K562 (cell line): ENCODE results near the gene RBBP4. TPM values are rescaled to one million over a fixed set of nuclear protein-coding genes. Genes with fewer than 3 reads are reported as not detected.
A peak's percentile ranks its signal among the peaks of the same experiment; 100 is the strongest.

Experiments used
- ATAC-seq: fragments of 200-7000 bp; cut with Tn5 transposase; 3 replicates; pipeline ENCODE4 v1.9.1; 2020; ENCODE audit warnings: moderate library complexity
- BruUV-seq: library from RNA; stranded (reverse); fragments of 400-500 nt; replicated peaks from 2 replicates; lab custom pipeline; 2021; lab: Mats Ljungman, UMichigan
- CTCF ChIA-PET: fragments of 300-600 bp; formaldehyde crosslinking; extraction: SDS; loops from one replicate; lab custom pipeline; 2021; ENCODE audit warnings: low intra/inter-chr PET ratio; lab: Yijun Ruan, JAX
- POLR2A ChIA-PET: fragments of 300-600, 350-650 bp; sonication (Branson Sonifier 250); formaldehyde crosslinking; extraction: SDS; loops from one replicate; lab custom pipeline; 2021; ENCODE audit warnings: antibody characterized with exemption, inconsistent platforms; lab: Yijun Ruan, JAX
- DNase-seq, 4 experiments: peaks; one replicate each; pipeline versions ENCODE4 v3.0.0 to v3.0.0-alpha.2; 2011 to 2018; ENCODE audit warnings: low spot score in 3 of 4, mixed read lengths in 3 of 4; ENCODE audit errors: extremely low read depth in 1 of 4
- FAIRE-seq: peaks from 2 replicates; lab custom pipeline; 2011; peaks lifted over from hg19 to GRCh38; lab: Jason Lieb, UNC
- H2AFZ ChIP-seq: 2 replicates; pipeline ENCODE4 v1.6.0; 2011; ENCODE audit warnings: low read depth, low read length, control low read depth, inconsistent platforms
- H3K27ac ChIP-seq: fragments of 200-600 bp; 3 replicates; pipeline ENCODE4 v1.8.0; 2011; ENCODE audit warnings: low read depth, mild to moderate bottlenecking, control low read depth, inconsistent platforms, low read length, moderate library complexity, mixed read lengths; ENCODE audit errors: extremely low read depth
- H3K27me3 ChIP-seq, 2 experiments: fragments of 300-600 bp in 1 of 2; 2 replicates in 1 of 2; 3 replicates in 1 of 2; pipeline versions ENCODE4 v1.6.0 to v1.8.0; 2011; ENCODE audit warnings: inconsistent platforms in 2 of 2, low read length in 2 of 2, mild to moderate bottlenecking in 1 of 2, mixed read lengths in 1 of 2, moderate library complexity in 1 of 2; ENCODE audit not compliant: control insufficient read depth in 2 of 2, insufficient read depth in 2 of 2
- H3K36me3 ChIP-seq: fragments of 300-600 bp; 3 replicates; pipeline ENCODE4 v1.8.0; 2011; ENCODE audit warnings: mild to moderate bottlenecking, low read length, inconsistent platforms; ENCODE audit not compliant: control insufficient read depth, insufficient read depth
- H3K4me1 ChIP-seq, 2 experiments: fragments of 200-600 bp in 1 of 2; replicated peaks in 1 of 2; 2 replicates in 1 of 2; 3 replicates in 1 of 2; pipeline versions ENCODE4 v1.5.1 to v1.8.0; 2011; ENCODE audit warnings: inconsistent platforms in 2 of 2, low read length in 2 of 2, mild to moderate bottlenecking in 1 of 2, mixed read lengths in 1 of 2, moderate library complexity in 1 of 2; ENCODE audit not compliant: control insufficient read depth in 2 of 2, insufficient read depth in 2 of 2
- H3K4me2 ChIP-seq: 2 replicates; pipeline ENCODE4 v1.6.1; 2011; ENCODE audit warnings: low read length, control low read depth, inconsistent platforms, mixed read lengths; ENCODE audit not compliant: insufficient read depth
- H3K4me3 ChIP-seq: fragments of 200-600 bp; sonication (generic), shearing (Covaris generic); 2 replicates; pipeline ENCODE4 v1.5.1; 2016; ENCODE audit warnings: control low read depth, inconsistent platforms
- H3K79me2 ChIP-seq: fragments of 200-600 bp; 3 replicates; pipeline ENCODE4 v1.8.0; 2011; ENCODE audit warnings: low read length, inconsistent platforms; ENCODE audit not compliant: control insufficient read depth, insufficient read depth
- H3K9ac ChIP-seq, 2 experiments: 2 replicates each; pipeline versions ENCODE4 v1.6.0 to v1.6.1; 2011; ENCODE audit warnings: low read depth in 2 of 2, low read length in 2 of 2, control low read depth in 1 of 2, inconsistent platforms in 1 of 2, mild to moderate bottlenecking in 1 of 2, mixed read lengths in 1 of 2; ENCODE audit not compliant: insufficient read depth in 1 of 2
- H3K9me1 ChIP-seq: one replicate; pipeline ENCODE4 v1.6.0; 2011; ENCODE audit warnings: inconsistent platforms, mild to moderate bottlenecking, low read length, moderate library complexity; ENCODE audit not compliant: control insufficient read depth, insufficient read depth
- H3K9me3 ChIP-seq: replicated peaks from 2 replicates; pipeline ENCODE4 v1.5.1; 2011; ENCODE audit warnings: low read depth, low read length, inconsistent platforms; ENCODE audit not compliant: control insufficient read depth, insufficient read depth
- H4K20me1 ChIP-seq: replicated peaks from 2 replicates; pipeline ENCODE4 v1.6.1; 2011; ENCODE audit warnings: low read length, inconsistent platforms, mixed read lengths; ENCODE audit not compliant: control insufficient read depth, insufficient read depth
- CBX3 ChIP-seq, 2 experiments: IDR thresholded peaks; 1 replicate in 1 of 2; 2 replicates in 1 of 2; pipeline ENCODE4 v1.6.1; 2012; ENCODE audit warnings: inconsistent platforms in 2 of 2, low read length in 2 of 2, borderline replicate concordance in 1 of 2, control low read depth in 1 of 2
- CREB1 ChIP-seq, 2 experiments: sonication (generic) in 1 of 2; formaldehyde crosslinking in 1 of 2; IDR thresholded peaks; 2 replicates each; pipeline versions ENCODE4 v1.6.1 to v1.8.0; 2012 to 2022; ENCODE audit warnings: inconsistent platforms in 1 of 2, mild to moderate bottlenecking in 1 of 2, missing genetic modification reagents in 1 of 2, moderate library complexity in 1 of 2
- CTBP1 ChIP-seq: fragments of 450-650 bp; IDR thresholded peaks from 2 replicates; pipeline ENCODE4 v1.6.1; 2016; ENCODE audit warnings: borderline replicate concordance
- GABPA ChIP-seq: fragments of 200-800 bp; sonication (Bioruptor generic); conservative IDR thresholded peaks from 2 replicates; pipeline ENCODE4 v1.6.1; 2016; ENCODE audit warnings: low read depth, missing genetic modification characterization, missing compliant biosample characterization
- KDM5B ChIP-seq: fragments of 200-600 bp; sonication (generic); IDR thresholded peaks from 2 replicates; pipeline ENCODE4 v1.6.1; 2012; ENCODE audit warnings: low read depth, mild to moderate bottlenecking, moderate library complexity, low read length, control low read depth, inconsistent platforms; ENCODE audit not compliant: insufficient replicate concordance
- KLF1 ChIP-seq: fragments of 450-650 bp; IDR thresholded peaks from 2 replicates; pipeline ENCODE4 v1.6.1; 2016; ENCODE audit warnings: missing genetic modification characterization, missing compliant biosample characterization
- SMARCA5 ChIP-seq: fragments of 450-650 bp; IDR thresholded peaks from 2 replicates; pipeline ENCODE4 v1.6.1; 2016
- STAT6 ChIP-seq: sonication (generic); formaldehyde crosslinking; IDR thresholded peaks from 2 replicates; pipeline ENCODE4 v1.8.1; 2023; ENCODE audit warnings: mild to moderate bottlenecking, missing genetic modification reagents
- TBL1XR1 ChIP-seq, 2 experiments: IDR thresholded peaks; 2 replicates each; pipeline ENCODE4 v1.6.1; 2012; ENCODE audit warnings: improper control_type of control experiment in 2 of 2, low read length in 2 of 2, mild to moderate bottlenecking in 1 of 2
- ZBTB17 ChIP-seq: fragments of 450-650 bp; formaldehyde crosslinking; IDR thresholded peaks from 2 replicates; pipeline ENCODE4 v1.4.0; 2020; ENCODE audit warnings: mild to moderate bottlenecking
- ZFX ChIP-seq: sonication (generic); formaldehyde crosslinking; IDR thresholded peaks from 2 replicates; pipeline ENCODE4 v1.8.0; 2022; ENCODE audit warnings: mild to moderate bottlenecking, missing genetic modification reagents, moderate library complexity
- ZNF592 ChIP-seq: fragments of 450-650 bp; IDR thresholded peaks from 2 replicates; pipeline ENCODE4 v1.6.1; 2017; ENCODE audit warnings: antibody characterized with exemption, mild to moderate bottlenecking
- ZNF696 ChIP-seq: fragments of 250-450 bp; sonication (Bioruptor Pico); conservative IDR thresholded peaks from 2 replicates; pipeline ENCODE4 v1.4.0; 2020; ENCODE audit warnings: mild to moderate bottlenecking, moderate library complexity
- WGBS: fragments of 100-300 bp; shearing (Covaris generic); methylation state at CpG from one replicate; pipeline ENCODE4 v1.1.6; 2016; ENCODE audit warnings: low coverage, mixed read lengths; ENCODE audit not compliant: insufficient coverage; ENCODE audit errors: missing lambda C conversion rate; 5-methylcytosine and 5-hydroxymethylcytosine counted together
- in situ Hi-C: fragments of 300-500 bp; cut with MboI; formaldehyde crosslinking; loops from 4 replicates; pipeline ENCODE4 v1.15.0; 2018; ENCODE audit warnings: inconsistent platforms, mixed read lengths
- intact Hi-C: fragments of 100-400 bp; cut with micrococcal nuclease; formaldehyde crosslinking; loops from 2 replicates; pipeline ENCODE4 v1.14.2; 2022
- polyA plus RNA-seq, 8 experiments: library from polyadenylated mRNA; depleted of rRNA in 4 of 8; stranded (reverse) in 5 of 8; unstranded in 3 of 8; fragments of >200 nt; fragmentation: Nextera tagmentation in 2 of 8; fragmentation: Illumina TruSeq in 1 of 8; extraction: Ambion mirVana in 2 of 8; extraction: Trizol in 1 of 8; gene quantifications; 2 replicates each; pipeline versions ENCODE4 v1.2.1 to v1.2.3, GENCODE V29; 2011 to 2014; ENCODE audit warnings: inconsistent platforms in 1 of 8, missing spikeins in 1 of 8
- total RNA-seq, 7 experiments: library from RNA; depleted of rRNA in 6 of 7; stranded (reverse); fragments of >200 nt in 6 of 7; fragmentation: Illumina TruSeq in 2 of 7; extraction: Trizol in 2 of 7; gene quantifications; 2 replicates each; pipeline versions ENCODE4 v1.2.1 to v1.2.3, GENCODE V29; 2011 to 2021; ENCODE audit warnings: low replicate concordance in 1 of 7

The RBBP4 gene
- total and polyA plus RNA-seq, 9 of the 15 experiments (the other 6 are each of a cell fraction or from before 2014, with no cell fraction given): 185 to 409 (median 259) TPM

- 20% methylated on average over 17 of the region's 17 CpGs for WGBS
- H3K4me2 ChIP-seq: peak overlapping the region; percentile 64
- H3K4me3 ChIP-seq: peak overlapping the region; percentile 1; the same call in 1 of the 2 replicates
- H3K79me2 ChIP-seq: no peaks in the 10 kb centered on the region
- H3K36me3 ChIP-seq: no peaks in the 10 kb centered on the region
- ChIA-PET POLR2A (interaction anchor here (0.7 to 2.7 kb wide), 14 partner anchors 9 to 87 kb away, joined by 3 to 21 read pairs (median 3); partner anchors contain the start of gene RBBP4), CTCF (no interaction called here)
- intact Hi-C loops (loop anchor here (10.0 kb wide), 1 partner anchor 170 kb away; no protein-coding TSS in a partner anchor), in situ Hi-C loops (no loop called here)
- H4K20me1 ChIP-seq: no peaks in the 10 kb centered on the region
- no peaks in the 10 kb centered on the region for H3K27me3 ChIP-seq
- H3K9me1 ChIP-seq: no peaks in the 10 kb centered on the region
- DNase-seq (peak; percentile 39 to 89 (median 54)), ATAC-seq (peak; percentile 79), FAIRE-seq (peak; percentile 84)
- H3K4me1 ChIP-seq: peaks cover 14 to 19% of the 10 kb centered on the region in 2 experiments
- peak overlapping the region; percentile 49 to 88 for H3K9ac ChIP-seq
- peak overlapping the region; percentile 48; the same call in 2 of the 3 replicates for H3K27ac ChIP-seq
- H2AFZ ChIP-seq: peak overlapping the region; percentile 94
- no peaks in the 10 kb centered on the region for H3K9me3 ChIP-seq
- no TSS peak for BruUV-seq
- TF ChIP-seq STAT6 (CRISPR knock-in tag) (peak; percentile 85; the same call in 1 of the 2 replicates), CTBP1 (peak; percentile 71; the same call in 1 of the 2 replicates), TBL1XR1 (IDR thresholded peaks at IDR 0.05; ENCODE audit: low read length in 2 of 2) (no peak), KLF1 (0 out of 2 replicates have a peak, but pooled peaks have one; percentile 34), ZNF592 (peak; percentile 36), ZBTB17 (no peak), SMARCA5 (no peak), KDM5B (peak; percentile 27), CREB1 (IDR thresholded peaks at IDR 0.05) (no peak), CREB1 (CRISPR knock-in tag; IDR thresholded peaks at IDR 0.05) (no peak), CBX3 (IDR thresholded peaks at IDR 0.05; ENCODE audit: borderline replicate concordance in 1 of 2, low read length in 2 of 2) (no peak), GABPA (no peak), ZNF696 (CRISPR knock-in tag) (no peak), ZFX (peak; percentile 30; the same call in 1 of the 2 replicates)
These were observed 44.3 kb downstream of the RBBP4 start for GRCh38 chr1:32695098-32695904.
